ENCODE measurements around the gene OR4E1.
"Not testable (repeated sequence)": the region's sequence is repeated elsewhere in the genome, so short reads cannot be mapped to it uniquely, and the experiment has no call there.

Gene OR4E1, protein sequence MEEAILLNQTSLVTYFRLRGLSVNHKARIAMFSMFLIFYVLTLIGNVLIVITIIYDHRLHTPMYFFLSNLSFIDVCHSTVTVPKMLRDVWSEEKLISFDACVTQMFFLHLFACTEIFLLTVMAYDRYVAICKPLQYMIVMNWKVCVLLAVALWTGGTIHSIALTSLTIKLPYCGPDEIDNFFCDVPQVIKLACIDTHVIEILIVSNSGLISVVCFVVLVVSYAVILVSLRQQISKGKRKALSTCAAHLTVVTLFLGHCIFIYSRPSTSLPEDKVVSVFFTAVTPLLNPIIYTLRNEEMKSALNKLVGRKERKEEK

DNA sequence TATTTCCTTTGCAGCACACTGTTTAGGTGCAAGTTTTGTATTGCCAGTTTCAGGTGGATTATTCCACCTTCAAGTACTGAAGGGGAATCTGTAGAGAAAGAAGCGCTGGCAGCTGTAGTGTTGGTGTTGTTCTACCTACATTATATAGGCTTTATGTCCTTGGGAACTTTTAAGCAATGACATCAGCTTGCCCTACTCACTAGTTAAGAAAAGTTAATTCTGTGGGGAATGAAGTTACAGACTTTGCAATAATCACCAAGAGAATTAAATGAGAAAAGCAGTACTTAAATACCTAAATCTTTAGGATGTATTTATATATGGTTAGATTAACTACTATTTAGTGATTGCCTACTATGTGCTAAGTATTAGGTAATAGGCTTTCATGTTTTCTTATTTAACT is at the start of gene OR4E1:
Gene OR4E1, minus strand, starts transcription at position 101 of the 400 bp plus-strand sequence. CDS start 2,883 bp downstream, outside the sequence.
- no peaks in the 10 kb centered on the region for H3K36me3 Mint-ChIP-seq
- DNase-seq (ENCODE audit: low spot score in 2 of 2) (no peak), ATAC-seq (no peak)
- no peak within 1 kb of the TSS for H3K27ac Mint-ChIP-seq
- H3K4me1 Mint-ChIP-seq = no peaks in the 10 kb centered on the region
- H3K4me3 Mint-ChIP-seq = no peak within 1 kb of the TSS
- H3K9me3 Mint-ChIP-seq = no peaks in the 10 kb centered on the region

DNA sequence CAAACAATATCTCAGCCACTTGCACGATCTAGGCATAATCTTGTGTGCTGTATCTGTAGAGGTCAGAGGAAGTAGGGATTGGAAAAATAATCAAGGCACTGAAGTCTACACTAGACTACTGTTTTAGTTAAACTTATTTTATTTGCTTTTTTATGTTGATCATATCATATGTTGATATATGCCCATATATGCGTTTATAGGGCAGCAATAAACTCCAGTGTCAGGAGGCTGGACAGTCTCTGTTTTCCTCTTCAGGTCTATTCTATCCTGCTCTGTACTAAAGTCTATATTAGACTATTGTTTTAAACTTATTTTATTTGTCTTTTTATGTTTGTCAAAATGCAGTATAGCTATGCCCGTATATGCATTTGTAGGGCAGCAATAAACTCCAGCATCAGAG is 47.9 kb upstream of the OR4E1 start:
- Mint-ChIP-seq H3K4me1 (no peaks in the 10 kb centered on the region), H3K27ac (no peak overlapping the region), H3K4me3 (no peak overlapping the region), H3K36me3 (no peaks in the 10 kb centered on the region), H3K9me3 (no peaks in the 10 kb centered on the region)
- ATAC-seq = no peak
- no peak for DNase-seq (ENCODE audit: low spot score in 2 of 2)

DNA sequence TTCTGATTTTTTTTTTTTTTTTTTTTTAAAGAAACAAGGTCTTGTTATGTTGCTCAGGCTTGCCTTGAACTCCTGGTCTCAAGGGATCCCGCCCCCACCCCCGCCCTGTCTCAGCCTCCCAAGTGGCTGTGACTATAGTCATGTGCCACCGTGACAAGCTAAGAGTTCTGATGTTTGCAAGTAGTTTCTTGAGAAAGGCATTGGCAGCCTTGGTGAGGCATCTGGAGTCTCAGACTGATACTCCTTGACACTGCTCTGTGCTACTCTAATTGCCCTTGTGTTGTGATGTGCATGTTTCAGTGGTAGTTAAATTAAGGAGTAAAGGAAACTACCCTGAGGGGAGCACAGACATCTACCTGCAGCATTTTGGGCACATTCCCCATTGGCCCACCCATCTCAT is 46.2 kb upstream of the OR4E1 start:
- H3K9me3 Mint-ChIP-seq = no peaks in the 10 kb centered on the region
- DNase-seq (ENCODE audit: low spot score in 2 of 2) (no peak), ATAC-seq (no peak)
- H3K4me3 Mint-ChIP-seq = no peak overlapping the region
- no peaks in the 10 kb centered on the region for H3K36me3 Mint-ChIP-seq
- no peaks in the 10 kb centered on the region for H3K4me1 Mint-ChIP-seq
- no peak overlapping the region for H3K27ac Mint-ChIP-seq

DNA sequence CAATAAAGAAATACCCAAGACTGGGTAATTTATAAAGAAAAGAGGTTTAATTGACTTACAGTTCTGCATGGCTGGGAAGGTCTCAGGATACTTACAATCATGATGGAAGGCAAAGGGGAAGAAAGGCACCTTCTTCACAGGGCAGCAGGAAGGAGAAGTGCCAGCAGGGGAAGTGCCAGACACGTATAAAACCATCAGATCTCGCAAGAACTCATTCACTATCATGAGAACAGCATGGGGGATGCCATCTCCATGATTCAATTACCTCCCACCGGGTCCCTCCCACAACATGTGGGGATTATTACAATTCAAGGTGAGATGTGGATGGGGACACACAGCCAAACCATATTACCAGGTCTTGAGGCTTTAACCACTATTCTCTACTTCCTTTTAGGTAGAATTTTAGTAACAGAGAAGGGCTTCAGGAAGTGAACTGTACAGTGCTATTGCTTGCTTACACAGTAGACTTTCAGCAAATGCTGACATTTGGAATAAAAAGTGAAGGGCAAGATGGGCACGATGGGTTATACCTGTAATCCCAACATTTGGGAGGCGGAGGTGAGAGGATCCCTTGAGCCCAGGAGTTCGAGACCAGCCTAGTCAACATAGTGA is 40.8 kb upstream of the OR4E1 start:
- DNase-seq (ENCODE audit: low spot score in 2 of 2) = no peak
- Mint-ChIP-seq H3K9me3 (no peaks in the 10 kb centered on the region), H3K4me3 (peak overlapping the region; percentile 9), H3K4me1 (no peaks in the 10 kb centered on the region), H3K27ac (no peak overlapping the region), H3K36me3 (no peaks in the 10 kb centered on the region)
- ATAC-seq = no peak

DNA sequence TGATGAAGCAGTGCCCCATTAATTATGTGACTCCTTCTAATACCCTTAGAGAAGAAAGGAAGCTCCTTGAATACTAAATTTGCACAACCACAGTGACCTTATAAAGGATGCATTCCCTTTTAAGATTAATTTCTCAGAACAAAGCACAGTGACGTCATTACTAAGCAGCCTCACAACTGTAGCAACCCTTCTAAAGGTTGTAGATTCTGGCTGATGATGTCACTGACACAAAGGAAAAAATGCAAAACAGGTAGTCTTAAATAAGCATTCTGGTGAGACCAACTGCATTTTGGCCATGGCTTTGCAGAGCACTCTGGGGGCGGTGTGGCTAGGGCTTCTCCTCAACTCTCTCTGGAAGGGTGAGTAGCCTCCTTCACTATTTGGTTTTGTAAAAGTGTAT is 38.4 kb upstream of the OR4E1 start:
- Mint-ChIP-seq H3K27ac (no peak overlapping the region), H3K9me3 (no peaks in the 10 kb centered on the region), H3K4me3 (peak overlapping the region; percentile 20), H3K4me1 (no peaks in the 10 kb centered on the region), H3K36me3 (no peaks in the 10 kb centered on the region)
- DNase-seq (ENCODE audit: low spot score in 2 of 2) = no peak
- no peak for ATAC-seq

DNA sequence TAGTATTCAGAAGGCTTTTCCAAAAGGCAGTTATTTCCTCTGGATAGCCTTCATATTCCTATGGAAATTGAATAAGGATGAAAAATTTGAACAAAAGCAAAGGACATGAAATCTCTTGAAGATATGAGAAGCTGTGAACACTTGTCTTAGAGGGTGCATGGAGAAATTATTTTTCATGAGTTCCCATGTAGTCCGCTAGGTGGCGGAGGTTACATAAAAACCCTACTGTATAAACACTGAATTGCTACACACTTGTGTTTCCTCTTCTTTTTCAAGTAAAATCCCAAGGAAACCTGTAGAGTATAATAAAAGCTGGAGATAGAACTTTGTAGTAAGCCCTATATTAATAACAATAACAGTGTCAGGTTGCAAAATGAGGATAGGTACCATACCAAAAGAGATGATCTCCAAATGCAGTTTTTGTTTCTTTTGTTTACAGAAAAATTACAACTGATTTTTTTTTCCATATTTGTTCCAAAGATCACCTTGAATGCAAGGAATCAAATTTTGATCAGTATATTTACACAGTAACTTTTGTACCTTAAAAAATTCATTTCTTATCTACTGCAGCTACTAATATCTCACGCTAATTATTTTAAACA is 37.8 kb upstream of the OR4E1 start:
- no peak overlapping the region for H3K27ac Mint-ChIP-seq
- DNase-seq (ENCODE audit: low spot score in 2 of 2) = no peak
- peak; percentile 56 for ATAC-seq

DNA sequence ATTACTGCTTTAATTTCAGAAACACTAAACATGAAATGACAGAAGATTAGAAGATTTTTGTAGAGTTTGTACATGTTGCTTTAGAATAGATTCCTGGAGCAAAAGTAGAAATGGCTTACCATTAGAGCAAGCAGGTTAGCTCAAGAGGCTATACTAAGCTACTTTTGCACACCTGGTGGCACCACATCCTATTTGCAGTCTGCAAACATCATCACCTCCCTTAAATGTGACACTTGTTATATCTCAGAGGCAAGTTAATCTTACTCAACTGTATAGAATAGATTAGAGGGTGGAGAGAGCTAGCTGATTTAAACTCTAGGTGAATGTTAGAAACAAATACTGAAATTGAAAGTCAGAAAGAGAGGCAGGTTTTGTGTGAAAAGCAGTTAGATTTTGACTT is 30.7 kb upstream of the OR4E1 start:
- Mint-ChIP-seq H3K4me1 (peaks cover 15% of the 10 kb centered on the region), H3K27ac (no peak overlapping the region), H3K36me3 (no peaks in the 10 kb centered on the region), H3K4me3 (no peak overlapping the region), H3K9me3 (no peaks in the 10 kb centered on the region)
- DNase-seq (ENCODE audit: low spot score in 2 of 2) (no peak), ATAC-seq (peak; percentile 55)

More for the DNA sequence above, 37.8 kb upstream of the OR4E1 start:
- no peaks in the 10 kb centered on the region for H3K4me1 Mint-ChIP-seq
- no peak overlapping the region for H3K4me3 Mint-ChIP-seq
- no peaks in the 10 kb centered on the region for H3K36me3 Mint-ChIP-seq
- H3K9me3 Mint-ChIP-seq = no peaks in the 10 kb centered on the region

DNA sequence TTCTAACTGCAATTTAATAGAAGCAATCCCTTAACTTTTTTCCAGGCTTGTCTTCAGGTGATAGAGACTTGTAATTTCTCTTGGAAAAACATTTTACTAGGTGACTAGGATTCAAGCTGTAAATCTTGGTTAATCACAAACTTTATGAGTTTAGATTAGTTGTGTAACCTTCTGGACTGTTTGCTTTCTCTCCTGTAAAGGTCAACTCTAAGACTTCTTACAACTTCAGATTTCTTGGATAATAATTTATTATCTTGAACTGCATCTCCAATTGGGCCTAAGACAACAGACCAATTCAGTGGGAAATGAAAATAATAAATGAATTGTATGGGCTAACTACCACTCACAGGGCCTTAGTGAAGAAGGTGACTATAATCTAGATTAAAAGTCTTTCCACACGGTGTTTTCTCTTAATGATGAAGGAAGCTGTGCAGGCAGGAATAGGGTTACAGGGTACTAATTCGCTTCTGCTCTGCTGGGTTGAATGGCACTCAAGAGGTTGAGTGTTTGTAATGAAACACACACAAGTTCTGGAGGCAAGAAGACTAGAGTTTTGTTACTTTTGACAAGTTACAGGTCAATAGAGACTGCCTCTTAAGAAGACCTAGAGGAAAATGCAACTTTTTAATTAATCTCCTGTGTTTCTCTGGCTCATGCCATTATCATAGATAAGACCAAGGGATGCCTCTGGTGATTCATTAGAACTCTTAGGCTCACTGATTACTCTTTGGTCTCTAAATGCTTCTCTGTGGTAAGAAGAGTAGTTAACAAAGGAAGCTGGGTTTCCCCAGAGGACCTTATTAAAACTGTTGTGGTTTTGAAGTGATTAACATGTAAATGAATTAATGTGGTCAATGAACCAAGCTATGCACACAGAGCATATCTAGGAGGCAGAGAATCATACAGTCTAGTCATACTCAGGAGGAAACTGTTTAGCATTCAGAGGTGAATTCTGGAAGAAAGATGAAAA is 30.0 kb upstream of the OR4E1 start:
- Mint-ChIP-seq H3K27ac (no peak overlapping the region), H3K9me3 (no peaks in the 10 kb centered on the region), H3K36me3 (no peaks in the 10 kb centered on the region), H3K4me3 (no peak overlapping the region), H3K4me1 (peaks cover 15% of the 10 kb centered on the region)
- ATAC-seq (peak; percentile 99), DNase-seq (ENCODE audit: low spot score in 2 of 2) (no peak)

DNA sequence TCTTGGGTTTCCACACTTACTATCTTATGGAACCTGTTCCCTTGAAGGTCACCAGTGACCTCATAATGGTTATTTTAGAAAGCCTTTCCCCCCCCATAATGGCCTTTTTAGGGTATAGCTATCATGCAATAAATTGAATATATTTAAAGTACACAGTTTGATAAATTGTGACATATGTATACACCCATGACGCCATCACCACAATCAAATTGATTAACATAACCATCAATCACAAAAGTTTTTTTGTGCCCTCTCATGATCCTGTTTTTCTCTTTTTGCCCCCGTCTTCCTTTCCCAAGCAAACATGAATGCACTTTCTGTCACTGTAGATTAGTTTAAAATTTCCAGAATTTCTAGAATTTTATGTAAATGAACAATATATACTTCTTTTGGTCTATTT is 28.7 kb upstream of the OR4E1 start:
- ATAC-seq (no peak), DNase-seq (ENCODE audit: low spot score in 2 of 2) (no peak)
- Mint-ChIP-seq H3K36me3 (no peaks in the 10 kb centered on the region), H3K27ac (no peak overlapping the region), H3K9me3 (no peaks in the 10 kb centered on the region), H3K4me3 (no peak overlapping the region), H3K4me1 (peaks cover 15% of the 10 kb centered on the region)

DNA sequence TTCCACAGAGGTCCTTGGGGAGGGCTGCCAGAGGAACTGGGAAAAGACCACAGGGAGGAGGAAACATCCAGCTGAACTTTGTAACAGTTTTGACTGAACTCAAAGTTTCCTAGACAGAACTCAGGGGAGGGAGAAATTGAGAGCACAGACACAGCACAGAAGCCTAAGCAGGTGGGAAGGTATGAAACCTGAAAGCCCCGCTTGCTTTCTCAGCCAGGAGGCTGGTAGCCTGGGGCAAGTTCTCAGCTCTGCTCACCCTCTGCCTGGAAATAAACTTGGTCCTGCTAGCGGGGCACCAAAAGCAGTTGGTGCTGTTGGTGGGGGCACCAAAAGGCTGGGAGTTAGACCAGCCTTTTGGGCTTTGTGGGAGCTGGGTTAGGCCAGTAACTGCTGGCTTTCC is 25.9 kb upstream of the OR4E1 start:
- Mint-ChIP-seq H3K27ac (no peak overlapping the region), H3K4me3 (no peak overlapping the region), H3K36me3 (no peaks in the 10 kb centered on the region), H3K9me3 (no peaks in the 10 kb centered on the region), H3K4me1 (peaks cover 12% of the 10 kb centered on the region)
- DNase-seq (ENCODE audit: low spot score in 2 of 2) (no peak), ATAC-seq (no peak)

DNA sequence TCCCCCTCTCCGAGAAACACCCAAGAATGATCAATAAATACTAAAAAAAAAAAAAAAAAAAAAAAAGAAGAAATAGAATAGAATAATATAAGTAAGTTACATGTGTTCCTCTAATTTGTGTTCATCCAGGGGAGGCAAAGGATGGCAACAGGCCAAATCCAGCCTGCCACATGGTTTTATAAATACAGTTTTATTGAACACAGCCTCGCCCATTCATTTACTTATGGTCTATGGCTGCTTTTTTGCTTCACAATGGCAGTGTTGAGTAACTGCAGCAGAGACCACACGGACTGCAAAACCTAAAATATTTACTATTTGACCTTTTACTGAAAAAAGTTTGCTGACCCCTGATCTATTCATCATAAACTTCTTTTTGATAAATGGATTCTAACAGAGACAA is 24.9 kb upstream of the OR4E1 start:
- H3K27ac Mint-ChIP-seq; H3K9me3 Mint-ChIP-seq; DNase-seq (ENCODE audit: low spot score in 2 of 2); ATAC-seq; H3K4me1 Mint-ChIP-seq; H3K36me3 Mint-ChIP-seq; H3K4me3 Mint-ChIP-seq: not testable (repeated sequence)

DNA sequence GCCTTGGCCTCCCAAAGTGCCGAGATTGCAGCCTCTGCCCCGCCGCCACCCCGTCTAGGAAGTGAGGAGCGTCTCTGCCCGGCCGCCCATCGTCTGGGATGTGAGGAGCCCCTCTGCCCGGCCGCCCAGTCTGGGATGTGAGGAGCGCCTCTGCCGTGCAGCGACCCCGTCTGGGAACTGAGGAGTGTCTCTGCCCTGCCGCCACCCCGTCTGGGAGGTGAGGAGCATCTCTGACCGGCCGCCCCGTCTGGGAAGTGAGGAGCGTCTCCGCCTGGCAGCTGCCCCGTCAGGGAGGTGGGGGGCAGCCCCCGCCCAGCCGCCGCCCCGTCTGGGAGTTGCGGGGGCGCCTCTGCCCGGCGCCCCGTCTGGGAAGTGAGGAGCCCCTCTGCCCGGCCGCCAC is 24.0 kb upstream of the OR4E1 start:
- not testable (repeated sequence) for H3K4me3 Mint-ChIP-seq; ATAC-seq; H3K27ac Mint-ChIP-seq; H3K4me1 Mint-ChIP-seq; DNase-seq (ENCODE audit: low spot score in 2 of 2); H3K9me3 Mint-ChIP-seq; H3K36me3 Mint-ChIP-seq

DNA sequence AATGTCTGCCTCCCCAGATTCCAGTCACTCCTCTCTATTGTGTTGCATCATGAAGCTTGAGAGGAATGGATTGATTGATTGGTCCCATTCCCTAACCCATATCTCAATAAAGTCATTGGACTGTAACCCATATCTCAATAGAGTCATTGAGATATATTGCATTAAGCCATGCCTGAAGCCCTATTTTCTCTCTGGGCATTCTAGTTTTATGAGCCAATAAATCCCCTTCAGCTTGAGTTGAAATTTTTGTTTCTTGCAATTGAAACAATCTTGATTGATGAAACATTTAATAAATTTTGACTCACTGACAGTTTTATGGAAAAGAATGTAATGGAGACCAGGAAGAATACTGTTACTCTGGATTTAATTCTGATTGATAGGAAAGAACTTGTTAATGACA is 20.8 kb upstream of the OR4E1 start:
- DNase-seq (ENCODE audit: low spot score in 2 of 2) (no peak), ATAC-seq (no peak)
- no peak overlapping the region for H3K4me3 Mint-ChIP-seq
- no peak overlapping the region for H3K27ac Mint-ChIP-seq
- H3K9me3 Mint-ChIP-seq = no peaks in the 10 kb centered on the region
- no peaks in the 10 kb centered on the region for H3K4me1 Mint-ChIP-seq
- H3K36me3 Mint-ChIP-seq = no peaks in the 10 kb centered on the region

DNA sequence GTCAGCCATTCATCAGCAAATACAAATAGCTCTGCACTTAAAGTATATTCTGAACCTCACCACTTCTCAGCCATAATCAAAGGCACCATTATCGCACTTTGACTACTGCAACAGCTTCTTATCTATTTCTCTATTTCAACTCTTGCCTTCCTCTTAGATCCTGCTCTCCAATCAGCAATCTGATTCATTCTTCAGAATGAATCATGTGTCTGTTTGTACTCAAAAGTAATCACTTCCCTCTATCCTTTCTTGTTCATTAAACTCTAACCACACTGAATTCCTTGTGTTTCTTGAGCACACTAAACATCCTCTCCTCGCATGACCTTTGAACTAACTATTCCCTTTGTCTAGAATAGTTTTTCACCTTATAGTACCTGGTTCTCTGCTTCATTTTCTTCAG is 12.8 kb upstream of the OR4E1 start:
- ATAC-seq (no peak), DNase-seq (ENCODE audit: low spot score in 2 of 2) (no peak)
- no peak overlapping the region for H3K27ac Mint-ChIP-seq
- no peaks in the 10 kb centered on the region for H3K9me3 Mint-ChIP-seq
- no peaks in the 10 kb centered on the region for H3K4me1 Mint-ChIP-seq
- no peaks in the 10 kb centered on the region for H3K36me3 Mint-ChIP-seq
- H3K4me3 Mint-ChIP-seq = no peak overlapping the region

DNA sequence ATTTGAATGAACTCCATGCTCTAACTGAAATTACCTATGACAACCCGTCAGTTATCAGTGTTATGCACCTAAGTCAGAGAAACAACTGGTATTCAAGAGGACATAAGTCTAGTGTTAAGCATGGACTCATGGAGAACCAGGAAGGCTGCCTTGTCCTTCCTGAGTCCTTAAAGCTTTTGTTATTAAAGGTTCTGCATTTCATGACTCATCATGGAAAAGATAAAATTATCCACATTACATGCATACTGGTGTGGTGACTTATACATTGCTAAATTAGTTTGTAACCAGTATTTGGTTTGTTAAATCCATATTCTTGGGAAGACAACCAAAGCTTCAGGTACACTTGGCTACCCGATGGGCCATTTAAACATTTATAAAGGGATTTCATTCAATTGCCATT is 6.5 kb upstream of the OR4E1 start:
- Mint-ChIP-seq H3K9me3 (no peaks in the 10 kb centered on the region), H3K27ac (no peak overlapping the region), H3K4me1 (no peaks in the 10 kb centered on the region), H3K36me3 (no peaks in the 10 kb centered on the region), H3K4me3 (no peak overlapping the region)
- DNase-seq (ENCODE audit: low spot score in 2 of 2) = no peak
- no peak for ATAC-seq

All from stimulated activated effector memory CD8-positive, alpha-beta T cell treated with anti-CD3 and anti-CD28 coated beads, Interleukin-12 subunit alpha, Interleukin-12 subunit beta, amount 100 ng/mL, for 72 hours (primary cell).